IMR-90 (cell line): ENCODE measurements around the gene RBMS3.

Source experiments
- CEBPB ChIP-seq: IDR thresholded peaks from 2 replicates; pipeline ENCODE4 v1.6.1; 2012; ENCODE audit warnings: low read depth, low read length, improper control_type of control experiment
- CTCF ChIP-seq: conservative IDR thresholded peaks from 2 replicates; pipeline ENCODE4 v1.5.1; 2012; ENCODE audit warnings: mild to moderate bottlenecking, low read depth, low read length, improper control_type of control experiment
- MXI1 ChIP-seq: IDR thresholded peaks from 2 replicates; pipeline ENCODE4 v1.6.1; 2012; ENCODE audit warnings: low read depth, mild to moderate bottlenecking, low read length, moderate library complexity, borderline replicate concordance
- NFE2L2 ChIP-seq: fragments of 150-350 bp; IDR thresholded peaks from 2 replicates; pipeline ENCODE4 v1.6.1; 2016; ENCODE audit warnings: low read depth, mild to moderate bottlenecking, low read length
- POLR2A ChIP-seq: IDR thresholded peaks from 2 replicates; pipeline ENCODE4 v1.6.1; 2012; ENCODE audit warnings: mild to moderate bottlenecking, low read depth, low read length
- RAD21 ChIP-seq: IDR thresholded peaks from 2 replicates; pipeline ENCODE4 v1.6.1; 2012; ENCODE audit warnings: low read length, improper control_type of control experiment
- RCOR1 ChIP-seq: IDR thresholded peaks from 2 replicates; pipeline ENCODE4 v1.6.1; 2012; ENCODE audit warnings: mild to moderate bottlenecking, low read length, improper control_type of control experiment; ENCODE audit not compliant: insufficient replicate concordance
- RFX5 ChIP-seq: IDR thresholded peaks from 2 replicates; pipeline ENCODE4 v1.8.0; 2012; ENCODE audit warnings: low read depth, mild to moderate bottlenecking, low read length, moderate library complexity
- USF2 ChIP-seq: fragments of 150-350 bp; IDR thresholded peaks from 2 replicates; pipeline ENCODE4 v1.6.1; 2017; ENCODE audit warnings: mild to moderate bottlenecking, antibody characterized with exemption, low read length, low read depth

- TF ChIP-seq POLR2A (no peak), CTCF (no peak), USF2 (no peak), RAD21 (no peak), MXI1 (no peak), RFX5 (no peak), CEBPB (no peak), NFE2L2 (no peak), RCOR1 (no peak)
These were observed 358.9 kb downstream of the RBMS3 start for GRCh38 chr3:29639578-29640290.
